RKO (cell line): ENCODE measurements around the gene ZFP36.
"Not testable (repeated sequence)": the region's sequence is repeated elsewhere in the genome, so short reads cannot be mapped to it uniquely, and the experiment has no call there.

ENCODE experiments used
- DNase-seq: peaks from one replicate; pipeline ENCODE4 v3.0.0-alpha.2; 2016; ENCODE audit warnings: low spot score

Gene ZFP36

DNA sequence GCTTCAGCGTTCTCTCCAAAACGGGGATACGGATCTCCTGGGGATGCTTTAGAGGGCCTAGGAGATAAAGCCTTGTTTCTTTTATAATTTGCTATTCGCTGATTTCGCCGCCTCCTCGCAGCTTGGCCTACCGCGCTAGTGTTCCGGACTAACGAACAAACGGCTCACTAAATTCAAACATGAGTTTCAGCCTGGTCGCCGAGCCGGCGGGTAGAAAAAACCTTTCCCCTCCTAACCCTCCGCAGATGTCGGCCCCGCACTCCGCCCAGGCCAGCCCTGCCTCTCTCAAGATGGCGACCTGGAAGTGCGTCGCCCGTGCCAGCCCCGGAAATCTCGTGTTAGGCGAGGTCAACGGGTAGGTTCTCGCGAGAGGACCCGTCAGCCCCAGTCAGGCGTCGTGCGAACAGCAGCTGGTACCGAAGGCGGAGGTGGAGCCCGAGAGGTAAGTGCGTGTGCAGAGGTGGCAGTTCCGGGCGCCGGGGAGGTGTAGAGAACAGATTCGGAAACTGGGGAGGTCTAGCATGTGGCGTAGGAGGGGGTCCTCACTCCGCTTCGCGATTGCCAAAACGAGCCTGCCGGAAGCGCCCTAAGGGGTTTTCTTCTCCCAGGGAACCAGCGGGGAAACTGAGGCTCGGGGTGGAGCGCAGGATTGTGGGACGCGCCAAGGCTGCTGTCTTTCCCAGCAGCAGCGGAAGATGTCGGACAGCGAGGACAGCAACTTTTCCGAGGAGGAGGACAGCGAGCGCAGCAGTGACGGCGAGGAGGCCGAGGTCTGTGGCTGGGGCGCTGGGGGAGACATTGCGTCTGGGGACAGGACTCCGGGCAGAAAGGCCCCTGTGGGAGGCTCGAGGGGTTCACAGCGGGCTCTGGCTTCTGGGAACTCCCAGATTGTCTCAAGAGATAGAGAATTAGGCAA is 38.8 kb downstream of the ZFP36 start, which contains the start of gene SUPT5H:
TSS of gene SUPT5H (plus strand) at position 387 of the 916 bp plus-strand sequence. CDS start at position 696, 309 bp downstream.
- DNase-seq: peak; percentile 97

DNA sequence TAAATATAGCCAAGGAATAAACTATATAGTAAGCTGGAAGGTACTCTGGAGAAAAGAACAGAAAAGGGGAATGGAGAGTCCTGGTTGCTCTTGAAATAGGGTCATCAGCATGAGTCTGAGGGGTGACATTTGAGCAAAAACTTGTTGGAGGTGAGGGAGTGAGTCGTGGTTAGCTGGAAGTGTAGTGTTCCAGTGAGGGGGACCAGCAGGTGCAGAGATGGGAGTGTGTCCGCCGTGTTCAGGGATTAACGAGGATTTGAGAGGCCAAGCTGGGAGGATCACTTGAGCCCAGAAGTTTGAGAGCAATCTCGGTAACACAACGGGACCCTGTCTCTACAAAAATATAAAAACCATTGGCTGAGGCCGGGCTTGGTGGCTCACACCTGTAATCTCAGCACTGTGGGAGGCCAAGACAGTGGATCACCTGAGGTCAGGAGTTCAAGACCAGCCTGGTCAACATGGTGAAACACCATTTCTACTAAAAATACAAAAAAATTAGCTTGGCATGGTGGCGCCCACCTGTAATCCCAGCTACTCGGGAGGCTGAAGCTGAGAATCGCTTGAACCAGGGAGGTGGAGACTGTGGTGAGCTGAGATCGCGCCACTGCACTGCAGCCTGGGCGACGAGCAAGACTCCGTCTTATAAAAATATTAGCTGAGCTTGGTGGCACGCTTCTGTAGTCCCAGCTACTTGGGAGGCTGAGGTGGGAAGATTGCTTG is 39.9 kb downstream of the ZFP36 start:
- DNase-seq: peak; percentile 12

GRCh38 chr19:39448271-39448670 is 41.6 kb downstream of the ZFP36 start:
- DNase-seq: peak; percentile 44

DNA sequence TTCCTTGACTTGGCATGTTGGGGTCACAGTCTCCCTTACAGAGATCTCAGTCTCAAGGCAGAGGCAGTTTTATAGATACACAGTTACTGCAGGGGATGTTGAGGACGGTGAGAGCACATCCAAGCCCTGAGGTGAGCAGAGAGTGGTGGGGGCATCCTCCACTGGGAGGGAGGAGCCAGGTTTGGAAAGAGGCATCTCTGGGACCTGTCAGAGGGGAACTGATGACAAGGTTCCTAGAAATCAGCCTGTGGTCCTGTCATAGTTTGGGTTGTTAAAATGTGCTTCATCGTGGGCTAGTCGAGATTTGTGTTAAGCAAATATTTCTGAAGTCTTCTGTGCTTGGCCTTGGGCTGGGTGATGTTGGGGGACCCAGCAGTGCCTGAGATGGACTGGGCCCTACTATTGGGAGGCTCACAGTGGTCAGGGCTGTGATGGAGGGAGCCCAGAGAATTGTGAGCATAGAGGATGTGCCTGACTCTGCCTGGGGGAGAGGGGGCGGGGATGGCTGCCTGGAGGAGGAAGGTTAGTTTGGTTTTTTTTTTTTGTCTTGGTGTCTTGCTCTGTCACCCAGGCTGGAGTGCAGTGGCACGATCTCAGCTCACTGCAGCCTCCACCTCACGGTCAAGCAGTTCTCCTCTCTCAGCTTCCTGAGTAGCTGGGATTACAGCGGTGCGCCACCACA is 42.6 kb downstream of the ZFP36 start:
- DNase-seq: no peak

GRCh38 chr19:39451257-39451656 is 44.6 kb downstream of the ZFP36 start:
- not testable (repeated sequence) for DNase-seq
